B cell (primary cell): Measurements from ENCODE around the gene SPOCD1. TPM values are rescaled to one million over a fixed set of nuclear protein-coding genes. Genes with fewer than 3 reads are reported as not detected.

Experiments used
- ATAC-seq: fragments of 200-7000 bp; cut with Tn5 transposase; one replicate; pipeline ENCODE4 v1.10.0; 2021; ENCODE audit warnings: low read depth, mild to moderate bottlenecking, moderate number of reproducible peaks, moderate library complexity
- CTCF ChIA-PET: fragments of 350-600 bp; sonication (Branson Sonifier 250); formaldehyde crosslinking; loops from one replicate; lab custom pipeline; 2021; ENCODE audit warnings: antibody characterized with exemption, inconsistent platforms; lab: Charles Lee
- POLR2A ChIA-PET: fragments of 350-600 bp; sonication (Branson Sonifier 250); formaldehyde crosslinking; loops from one replicate; lab custom pipeline; 2021; ENCODE audit warnings: antibody characterized with exemption; lab: Charles Lee
- DNase-seq: peaks from one replicate; pipeline ENCODE4 v3.0.0; 2013
- H2AFZ ChIP-seq: 2 replicates; pipeline ENCODE4 v1.6.1; 2012; ENCODE audit warnings: mild to moderate bottlenecking, low read depth, low read length; ENCODE audit not compliant: insufficient read depth, poor library complexity, severe bottlenecking
- H3K27ac ChIP-seq, 2 donors: 1 replicate in 1 of 2; 2 replicates in 1 of 2; pipeline ENCODE4 v1.5.1; 2012 to 2013; ENCODE audit warnings: low read length in 2 of 2, mild to moderate bottlenecking in 2 of 2, moderate library complexity in 1 of 2
- H3K27me3 ChIP-seq, 4 experiments: fragments of 200-600 bp in 1 of 4; sonication (generic) in 1 of 4; replicated peaks in 1 of 4; 1 replicate in 2 of 4; 2 replicates in 2 of 4; pipeline versions ENCODE4 v1.6.1 to v1.7.0; 2013 to 2016; ENCODE audit warnings: low read length in 3 of 4, mild to moderate bottlenecking in 2 of 4, mixed read lengths in 1 of 4, moderate library complexity in 1 of 4; ENCODE audit not compliant: insufficient read depth in 4 of 4, control insufficient read depth in 3 of 4; ENCODE audit errors: control extremely low read depth in 1 of 4
- H3K36me3 ChIP-seq, 2 experiments: replicated peaks in 1 of 2; 1 replicate in 1 of 2; 2 replicates in 1 of 2; pipeline versions ENCODE4 v1.6.1 to v1.7.1; 2013; ENCODE audit warnings: low read length in 1 of 2; ENCODE audit not compliant: insufficient read depth in 2 of 2, control insufficient read depth in 1 of 2; ENCODE audit errors: control extremely low read depth in 1 of 2, extremely low read depth in 1 of 2
- H3K4me1 ChIP-seq, 2 donors: fragments of 200-600 bp in 1 of 2; sonication (generic) in 1 of 2; 1 replicate in 1 of 2; 2 replicates in 1 of 2; pipeline versions ENCODE4 v1.5.1 to v1.6.1; 2013 to 2017; ENCODE audit warnings: low read length in 2 of 2; ENCODE audit not compliant: control insufficient read depth in 2 of 2, insufficient read depth in 2 of 2
- H3K4me2 ChIP-seq: replicated peaks from 2 replicates; pipeline ENCODE3; 2012; ENCODE audit warnings: mild to moderate bottlenecking, low read depth, low read length; ENCODE audit not compliant: poor library complexity, severe bottlenecking
- H3K4me3 ChIP-seq, 5 experiments: fragments of 200-600 bp in 1 of 5; sonication (generic) in 1 of 5; 1 replicate in 3 of 5; 2 replicates in 2 of 5; pipeline versions ENCODE4 v1.5.1 to v1.7.0; 2011 to 2016; ENCODE audit warnings: low read length in 4 of 5, mild to moderate bottlenecking in 4 of 5, low read depth in 2 of 5, control low read depth in 1 of 5, moderate library complexity in 1 of 5; ENCODE audit not compliant: insufficient read depth in 1 of 5; ENCODE audit errors: control extremely low read depth in 1 of 5, extremely low read depth in 1 of 5
- H3K79me2 ChIP-seq: fragments of 200-600 bp; sonication (generic); one replicate; pipeline ENCODE4 v1.6.0; 2016; ENCODE audit warnings: low read length; ENCODE audit not compliant: control insufficient read depth, insufficient read depth
- H3K9ac ChIP-seq: fragments of 200-600 bp; sonication (generic); 2 replicates; pipeline ENCODE4 v1.6.1; 2017; ENCODE audit warnings: mild to moderate bottlenecking, low read length, moderate library complexity
- H3K9me3 ChIP-seq, 3 donors: one replicate each; pipeline versions ENCODE4 v1.6.1 to v1.7.1; 2013; ENCODE audit warnings: low read length in 2 of 3; ENCODE audit not compliant: control insufficient read depth in 2 of 3, insufficient read depth in 1 of 3; ENCODE audit errors: control extremely low read depth in 1 of 3
- H4K20me1 ChIP-seq: 2 replicates; pipeline ENCODE4 v1.6.0; 2012; ENCODE audit warnings: mild to moderate bottlenecking, low read length; ENCODE audit not compliant: insufficient read depth, control insufficient read depth, poor library complexity, severe bottlenecking
- H3K27ac Mint-ChIP-seq: one replicate; pipeline ENCODE4 v1.8.0; 2021; ENCODE audit warnings: mixed read lengths
- H3K27me3 Mint-ChIP-seq: one replicate; pipeline ENCODE4 v1.8.0; 2021; ENCODE audit warnings: mixed read lengths
- H3K4me1 Mint-ChIP-seq: one replicate; pipeline ENCODE4 v1.8.0; 2021; ENCODE audit warnings: mixed read lengths
- H3K4me3 Mint-ChIP-seq: one replicate; pipeline ENCODE4 v1.8.0; 2021; ENCODE audit warnings: mixed read lengths
- H3K9me3 Mint-ChIP-seq: one replicate; pipeline ENCODE4 v1.8.0; 2022; ENCODE audit warnings: mixed read lengths; ENCODE audit not compliant: insufficient read depth
- EZH2 ChIP-seq: IDR thresholded peaks from 2 replicates; pipeline ENCODE4 v1.6.1; 2012; ENCODE audit warnings: borderline replicate concordance, low read depth, mild to moderate bottlenecking, moderate library complexity, low read length; ENCODE audit not compliant: insufficient read depth, poor library complexity, severe bottlenecking
- WGBS: methylation state at CpG from one replicate; pipeline ENCODE4 v1.1.5; 2013; ENCODE audit warnings: missing lambda C conversion rate; ENCODE audit not compliant: insufficient coverage; 5-methylcytosine and 5-hydroxymethylcytosine counted together
- intact Hi-C: fragments of 100-400 bp; cut with micrococcal nuclease; formaldehyde crosslinking; loops from one replicate; pipeline ENCODE4 v1.10.0; 2022
- polyA plus RNA-seq: library from polyadenylated mRNA; depleted of rRNA; stranded (reverse); fragments of >200 nt; gene quantifications from 2 replicates; pipeline ENCODE4 v1.2.3, GENCODE V29; 2012
- total RNA-seq, 2 donors: library from RNA; stranded (reverse); fragments of 120-200 nt in 1 of 2; gene quantifications; 1 replicate in 1 of 2; 2 replicates in 1 of 2; pipeline versions ENCODE4 v1.2.3 to v1.2.4, GENCODE V29; 2013 to 2022
- TF ChIP-seq, protein P1 (sequence below): fragments of 200-600 bp; IDR thresholded peaks from one replicate; pipeline ENCODE4 v1.8.0; 2022; ENCODE audit warnings: antibody characterized with exemption, mild to moderate bottlenecking

Gene SPOCD1
- total and polyA plus RNA-seq, 2 donors (not counting 1 experiment from before 2014, with no cell fraction given), result not detected

DNA sequence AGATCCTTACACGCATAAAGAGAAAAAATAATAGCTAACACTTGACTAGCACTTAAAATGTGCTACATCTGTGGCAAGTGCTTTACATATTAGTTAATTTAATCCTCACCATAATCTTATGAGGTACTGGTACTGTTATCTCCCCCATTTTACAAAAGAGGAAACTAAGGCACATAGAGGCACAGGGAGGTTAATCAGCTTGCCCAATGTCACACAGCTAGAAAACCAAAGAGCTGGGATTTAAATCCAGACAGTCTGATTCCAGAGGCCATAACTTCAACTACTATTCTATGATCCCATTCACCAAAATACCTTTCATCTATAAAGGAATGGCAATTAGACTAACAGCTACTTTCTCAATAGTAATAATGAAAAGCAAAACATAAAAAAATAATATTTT lies 11.7 kb downstream of the SPOCD1 start:
- ChIA-PET CTCF (interaction anchor here (0.8 kb wide), 1 partner anchor 160 kb away, joined by 4 read pairs; no protein-coding TSS in a partner anchor), POLR2A (no interaction called here)
- no peaks in the 10 kb centered on the region for H4K20me1 ChIP-seq
- no peak overlapping the region for H3K4me3 ChIP-seq
- Mint-ChIP-seq H3K27ac (no peak overlapping the region), H3K4me3 (no peak overlapping the region), H3K27me3 (no peaks in the 10 kb centered on the region), H3K9me3 (no peaks in the 10 kb centered on the region), H3K4me1 (peaks cover 14% of the 10 kb centered on the region)
- no peak for DNase-seq
- WGBS, result no CpG with 5 or more reads among the region's 1 CpG
- no peak for TF ChIP-seq EZH2
- TF ChIP-seq, protein P1, sequence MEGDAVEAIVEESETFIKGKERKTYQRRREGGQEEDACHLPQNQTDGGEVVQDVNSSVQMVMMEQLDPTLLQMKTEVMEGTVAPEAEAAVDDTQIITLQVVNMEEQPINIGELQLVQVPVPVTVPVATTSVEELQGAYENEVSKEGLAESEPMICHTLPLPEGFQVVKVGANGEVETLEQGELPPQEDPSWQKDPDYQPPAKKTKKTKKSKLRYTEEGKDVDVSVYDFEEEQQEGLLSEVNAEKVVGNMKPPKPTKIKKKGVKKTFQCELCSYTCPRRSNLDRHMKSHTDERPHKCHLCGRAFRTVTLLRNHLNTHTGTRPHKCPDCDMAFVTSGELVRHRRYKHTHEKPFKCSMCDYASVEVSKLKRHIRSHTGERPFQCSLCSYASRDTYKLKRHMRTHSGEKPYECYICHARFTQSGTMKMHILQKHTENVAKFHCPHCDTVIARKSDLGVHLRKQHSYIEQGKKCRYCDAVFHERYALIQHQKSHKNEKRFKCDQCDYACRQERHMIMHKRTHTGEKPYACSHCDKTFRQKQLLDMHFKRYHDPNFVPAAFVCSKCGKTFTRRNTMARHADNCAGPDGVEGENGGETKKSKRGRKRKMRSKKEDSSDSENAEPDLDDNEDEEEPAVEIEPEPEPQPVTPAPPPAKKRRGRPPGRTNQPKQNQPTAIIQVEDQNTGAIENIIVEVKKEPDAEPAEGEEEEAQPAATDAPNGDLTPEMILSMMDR, result no peak
- no peaks in the 10 kb centered on the region for H3K36me3 ChIP-seq
- H2AFZ ChIP-seq, result no peak overlapping the region
- H3K9me3 ChIP-seq, result no peaks in the 10 kb centered on the region
- H3K4me2 ChIP-seq, result no peak overlapping the region
- H3K27ac ChIP-seq, result no peak overlapping the region
- no peak overlapping the region for H3K9ac ChIP-seq
- no peak for ATAC-seq
- H3K79me2 ChIP-seq, result no peaks in the 10 kb centered on the region
- peaks cover 9% of the 10 kb centered on the region in 2 donors for H3K4me1 ChIP-seq
- peaks cover 0 to 3% (median 0%) of the 10 kb centered on the region in 4 experiments for H3K27me3 ChIP-seq
- intact Hi-C loops, result no loop called here

DNA sequence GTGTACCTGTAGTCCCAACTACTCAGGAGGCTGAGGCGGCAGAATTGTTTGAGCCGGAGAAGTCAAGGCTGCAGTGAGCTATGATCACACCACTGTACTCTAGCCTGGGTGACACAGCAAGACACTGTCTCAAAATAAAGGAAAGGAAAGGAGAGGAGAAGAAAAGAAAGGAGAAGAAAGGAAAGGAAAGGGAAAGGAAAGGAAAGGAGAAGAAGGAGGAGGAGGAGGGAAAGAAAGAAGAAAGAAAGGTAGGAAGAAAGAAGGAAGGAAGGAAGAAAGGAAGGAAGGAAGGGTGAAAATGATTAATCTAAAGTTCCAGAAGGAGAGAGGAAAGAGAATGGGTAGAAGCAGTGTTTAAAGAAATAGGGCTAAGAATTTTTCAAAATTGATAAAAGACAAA lies 12.2 kb downstream of the SPOCD1 start:
- DNase-seq, result no peak
- Histone ChIP-seq H3K9me3 (no peaks in the 10 kb centered on the region), H3K4me3 (no peak overlapping the region), H3K4me1 (peaks cover 9% of the 10 kb centered on the region in 2 donors), H3K9ac (no peak overlapping the region), H4K20me1 (no peaks in the 10 kb centered on the region), H3K27ac (no peak overlapping the region), H3K79me2 (no peaks in the 10 kb centered on the region), H3K36me3 (no peaks in the 10 kb centered on the region), H3K4me2 (no peak overlapping the region), H3K27me3 (peaks cover 0 to 5% (median 0%) of the 10 kb centered on the region in 4 experiments), H2AFZ (no peak overlapping the region)
- H3K4me1 Mint-ChIP-seq, result peaks cover 14% of the 10 kb centered on the region
- no CpG with 5 or more reads among the region's 2 CpGs for WGBS
- intact Hi-C loops, result no loop called here
- no peaks in the 10 kb centered on the region for H3K27me3 Mint-ChIP-seq
- ATAC-seq, result no peak
- CTCF ChIA-PET, result interaction anchor here (0.8 kb wide), 1 partner anchor 160 kb away, joined by 4 read pairs; no protein-coding TSS in a partner anchor
- no peak for TF ChIP-seq EZH2
- TF ChIP-seq, protein P1, result no peak
- H3K27ac Mint-ChIP-seq, result no peak overlapping the region
- no peak overlapping the region for H3K4me3 Mint-ChIP-seq
- POLR2A ChIA-PET, result no interaction called here
- no peaks in the 10 kb centered on the region for H3K9me3 Mint-ChIP-seq
